ENCODE data around the gene MUC12.
"Not testable (repeated sequence)": the region's sequence is repeated elsewhere in the genome, so short reads cannot be mapped to it uniquely, and the experiment has no call there.

MUC12 gene

DNA sequence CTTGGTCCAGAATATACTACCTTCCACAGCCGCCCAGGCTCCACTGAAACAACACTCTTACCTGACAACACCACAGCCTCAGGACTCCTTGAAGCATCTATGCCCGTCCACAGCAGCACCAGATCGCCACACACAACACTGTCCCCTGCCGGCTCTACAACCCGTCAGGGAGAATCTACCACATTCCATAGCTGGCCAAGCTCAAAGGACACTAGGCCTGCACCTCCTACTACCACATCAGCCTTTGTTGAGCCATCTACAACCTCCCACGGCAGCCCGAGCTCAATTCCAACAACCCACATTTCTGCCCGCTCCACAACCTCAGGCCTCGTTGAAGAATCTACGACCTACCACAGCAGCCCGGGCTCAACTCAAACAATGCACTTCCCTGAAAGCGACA, 22.9 kb downstream of the MUC12 start:
- DNase-seq (ENCODE audit: low read depth in 2 of 2): not testable (repeated sequence)

DNA sequence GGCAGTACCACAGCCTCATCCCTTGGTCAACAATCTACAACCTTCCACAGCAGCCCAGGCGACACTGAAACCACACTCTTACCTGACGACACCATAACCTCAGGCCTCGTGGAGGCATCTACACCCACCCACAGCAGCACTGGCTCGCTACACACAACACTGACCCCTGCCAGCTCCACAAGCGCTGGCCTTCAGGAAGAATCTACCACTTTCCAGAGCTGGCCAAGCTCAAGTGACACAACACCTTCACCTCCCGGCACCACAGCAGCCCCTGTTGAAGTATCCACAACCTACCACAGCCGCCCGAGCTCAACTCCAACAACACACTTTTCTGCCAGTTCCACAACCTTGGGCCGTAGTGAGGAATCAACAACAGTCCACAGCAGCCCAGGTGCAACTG, 25.3 kb downstream of the MUC12 start:
- not testable (repeated sequence) for DNase-seq (ENCODE audit: low read depth in 2 of 2)

- DNase-seq (ENCODE audit: low read depth in 2 of 2): not testable (repeated sequence)
Measured at GRCh38 chr7:100998530-100998929, 29.2 kb downstream of the MUC12 start.

GRCh38 chr7:100999334-100999733, 30.0 kb downstream of the MUC12 start:
- not testable (repeated sequence) for DNase-seq (ENCODE audit: low read depth in 2 of 2)

DNA sequence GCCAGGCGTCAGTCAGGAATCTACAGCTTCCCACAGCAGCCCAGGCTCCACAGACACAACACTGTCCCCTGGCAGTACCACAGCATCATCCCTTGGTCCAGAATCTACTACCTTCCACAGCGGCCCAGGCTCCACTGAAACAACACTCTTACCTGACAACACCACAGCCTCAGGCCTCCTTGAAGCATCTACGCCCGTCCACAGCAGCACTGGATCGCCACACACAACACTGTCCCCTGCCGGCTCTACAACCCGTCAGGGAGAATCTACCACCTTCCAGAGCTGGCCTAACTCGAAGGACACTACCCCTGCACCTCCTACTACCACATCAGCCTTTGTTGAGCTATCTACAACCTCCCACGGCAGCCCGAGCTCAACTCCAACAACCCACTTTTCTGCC, 30.7 kb downstream of the MUC12 start:
- DNase-seq (ENCODE audit: low read depth in 2 of 2): not testable (repeated sequence)

DNA sequence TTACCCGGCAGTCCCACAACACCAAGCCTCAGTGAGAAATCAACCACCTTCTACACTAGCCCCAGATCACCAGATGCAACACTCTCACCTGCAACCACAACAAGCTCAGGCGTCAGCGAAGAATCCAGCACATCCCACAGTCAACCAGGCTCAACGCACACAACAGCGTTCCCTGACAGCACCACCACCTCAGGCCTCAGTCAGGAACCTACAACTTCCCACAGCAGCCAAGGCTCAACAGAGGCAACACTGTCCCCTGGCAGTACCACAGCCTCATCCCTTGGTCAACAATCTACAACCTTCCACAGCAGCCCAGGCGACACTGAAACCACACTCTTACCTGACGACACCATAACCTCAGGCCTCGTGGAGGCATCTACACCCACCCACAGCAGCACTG, 33.0 kb downstream of the MUC12 start:
- DNase-seq (ENCODE audit: low read depth in 2 of 2): not testable (repeated sequence)

DNA sequence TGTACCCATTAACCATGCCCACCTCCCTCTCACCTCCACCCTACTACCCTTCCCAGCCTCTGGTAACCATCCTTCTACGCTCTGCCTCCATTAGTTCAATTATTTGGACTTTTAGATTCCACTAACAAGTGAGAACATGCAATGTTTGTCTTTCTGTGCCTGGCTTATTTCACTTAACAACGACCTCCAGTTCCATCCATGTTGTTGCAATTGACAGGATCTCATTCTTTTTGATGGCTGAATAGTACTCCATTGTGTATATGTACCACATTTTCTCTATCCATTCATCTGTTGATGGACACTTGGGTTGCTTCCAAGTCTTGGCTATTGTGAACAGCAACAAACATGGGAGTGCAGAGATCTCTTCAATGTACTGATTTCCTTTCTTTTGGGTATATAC, 38.0 kb downstream of the MUC12 start:
- DNase-seq (ENCODE audit: low read depth in 2 of 2): not testable (repeated sequence)

DNA sequence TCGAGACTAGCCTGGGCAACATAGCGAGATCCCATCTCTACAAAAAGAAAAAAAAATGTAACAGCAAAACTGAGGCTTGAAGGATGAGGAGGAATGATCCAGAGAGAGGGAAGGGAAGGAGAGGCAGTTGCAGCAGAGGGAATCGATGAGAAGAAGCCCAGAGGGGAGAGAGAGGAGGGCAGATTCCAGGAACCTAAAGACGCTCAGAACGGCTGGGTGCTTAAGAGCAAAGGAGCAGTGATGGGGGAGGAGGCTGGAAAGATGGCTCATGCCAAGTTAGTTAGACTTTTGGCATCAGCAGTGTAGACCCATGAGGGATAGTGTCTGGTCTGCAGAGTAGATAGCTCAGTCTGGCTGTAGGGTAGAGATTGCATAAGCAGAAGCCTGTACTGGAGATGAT, 40.3 kb downstream of the MUC12 start:
- no peak for DNase-seq (ENCODE audit: low read depth in 2 of 2)

- DNase-seq (ENCODE audit: low read depth in 2 of 2): no peak
Measured at GRCh38 chr7:101012931-101013330, 43.6 kb downstream of the MUC12 start.

DNA sequence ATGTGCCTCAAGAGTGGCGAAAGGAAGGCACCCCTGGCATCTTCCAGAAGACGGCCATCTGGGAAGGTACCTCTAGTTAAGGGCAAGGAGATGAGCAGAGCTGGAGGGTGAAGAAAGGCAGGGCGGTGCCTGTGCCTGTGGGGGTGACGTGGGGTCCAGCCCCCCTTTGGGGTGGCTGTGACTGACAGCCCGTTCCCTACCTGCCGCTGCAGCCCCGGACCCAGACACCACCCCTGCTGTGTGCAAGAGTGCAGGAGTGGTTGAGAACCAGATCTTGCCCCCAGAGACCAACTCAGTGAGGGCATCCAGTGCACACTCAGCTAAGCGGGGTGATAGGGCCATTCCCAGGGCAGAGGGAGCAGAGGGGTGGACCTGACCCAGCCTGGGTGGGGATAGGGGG, 46.3 kb downstream of the MUC12 start:
- no peak for DNase-seq (ENCODE audit: low read depth in 2 of 2)

DNA sequence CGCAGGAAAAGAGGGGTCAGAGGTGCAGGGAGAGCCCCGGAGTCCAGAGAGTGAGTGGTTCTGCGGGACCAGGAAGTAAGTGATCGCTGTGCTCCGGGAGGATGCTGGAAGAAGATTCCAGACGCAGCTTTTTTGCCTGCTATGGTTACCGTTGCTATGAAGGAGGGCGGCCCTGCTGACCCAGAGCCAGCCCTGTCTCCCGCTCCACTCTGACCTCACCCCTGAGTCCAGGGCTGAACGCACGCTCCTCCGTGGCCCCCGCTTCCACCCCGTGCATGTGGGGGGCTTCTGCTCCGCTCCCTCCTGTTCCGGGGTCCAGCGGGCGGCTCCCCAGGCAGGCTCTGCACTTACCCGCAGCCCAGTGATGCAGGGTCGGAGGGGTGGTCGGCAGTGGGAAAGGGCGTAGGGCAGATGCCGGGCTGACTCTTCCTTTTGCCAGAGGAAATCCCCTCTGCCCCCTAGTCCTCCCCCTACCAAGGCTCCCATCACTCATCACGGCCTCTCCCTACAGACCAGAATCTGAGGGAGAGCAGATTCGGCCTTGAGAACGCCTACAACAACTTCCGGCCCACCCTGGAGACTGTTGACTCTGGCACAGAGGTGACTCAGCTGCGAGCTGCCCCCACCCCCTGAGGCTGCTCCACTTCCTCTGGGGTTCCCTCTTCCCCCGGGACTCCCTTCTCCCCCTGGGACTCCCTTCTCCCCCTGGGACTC, 47.9 kb downstream of the MUC12 start:
- peak; percentile 53 for DNase-seq (ENCODE audit: low read depth in 2 of 2)

GRCh38 chr7:101018271-101019167, 49.2 kb downstream of the MUC12 start:
- no peak for DNase-seq (ENCODE audit: low read depth in 2 of 2)

DNA sequence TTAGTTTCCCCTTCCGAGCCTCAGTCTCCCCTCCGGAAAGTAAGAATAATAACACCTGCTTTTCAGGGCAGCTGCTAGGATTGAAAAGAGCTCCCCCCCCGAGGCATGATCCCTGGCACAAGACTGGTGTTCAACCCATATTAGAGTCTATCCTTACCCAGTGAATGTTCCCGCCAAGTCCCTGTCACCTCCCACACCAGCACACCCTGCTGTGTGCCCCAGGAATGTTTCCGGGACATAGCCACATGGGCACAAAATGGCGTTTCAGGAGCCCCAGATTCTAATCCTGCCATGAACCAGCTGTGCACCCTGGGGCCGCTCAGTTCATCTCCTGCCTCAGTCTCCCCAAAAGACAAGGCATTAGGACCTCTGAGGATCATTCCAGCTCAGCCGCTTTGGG, 51.1 kb downstream of the MUC12 start:
- DNase-seq (ENCODE audit: low read depth in 2 of 2): no peak

DNA sequence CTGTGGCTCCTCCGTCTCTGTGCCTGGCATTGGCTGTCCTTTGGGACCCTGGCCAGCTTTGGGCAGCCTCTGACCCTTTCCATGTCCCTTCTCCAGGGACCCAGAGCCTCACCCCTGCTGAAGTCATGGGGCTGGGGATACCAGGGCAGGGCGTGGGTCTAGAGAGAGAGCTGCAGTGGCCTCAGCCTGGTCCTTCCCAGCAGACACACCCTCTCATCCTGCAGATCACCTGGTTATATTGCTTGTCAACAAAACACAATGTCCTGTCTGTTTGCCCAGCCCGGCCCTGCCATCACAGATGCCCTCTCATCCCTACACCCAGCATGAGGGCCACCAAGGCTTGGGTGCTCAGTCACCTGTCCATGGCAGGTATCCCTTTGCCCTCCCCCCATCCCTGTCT, 52.3 kb downstream of the MUC12 start:
- no peak for DNase-seq (ENCODE audit: low read depth in 2 of 2)

GRCh38 chr7:101023839-101024238, 54.5 kb downstream of the MUC12 start:
- no peak for DNase-seq (ENCODE audit: low read depth in 2 of 2)

DNA sequence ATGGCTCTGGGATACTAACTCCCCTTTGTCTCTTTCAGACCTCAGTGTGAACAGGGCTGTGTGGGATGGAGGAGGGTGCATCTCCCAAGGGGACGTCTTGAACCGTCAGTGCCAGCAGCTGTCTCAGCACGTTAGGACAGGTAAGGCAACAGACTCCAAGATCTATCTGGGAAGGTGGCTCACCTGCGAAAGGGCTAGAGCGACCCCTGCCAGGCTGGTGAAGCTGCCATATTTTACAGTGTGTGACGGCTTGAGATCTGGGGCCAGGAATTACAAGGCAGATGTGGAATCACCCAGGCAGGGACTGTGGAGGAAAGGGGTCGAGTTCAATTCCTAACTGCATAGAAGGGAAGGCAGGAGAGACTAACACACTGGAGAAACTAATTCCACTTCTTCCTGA, 61.7 kb downstream of the MUC12 start:
- DNase-seq (ENCODE audit: low read depth in 2 of 2): no peak

DNA sequence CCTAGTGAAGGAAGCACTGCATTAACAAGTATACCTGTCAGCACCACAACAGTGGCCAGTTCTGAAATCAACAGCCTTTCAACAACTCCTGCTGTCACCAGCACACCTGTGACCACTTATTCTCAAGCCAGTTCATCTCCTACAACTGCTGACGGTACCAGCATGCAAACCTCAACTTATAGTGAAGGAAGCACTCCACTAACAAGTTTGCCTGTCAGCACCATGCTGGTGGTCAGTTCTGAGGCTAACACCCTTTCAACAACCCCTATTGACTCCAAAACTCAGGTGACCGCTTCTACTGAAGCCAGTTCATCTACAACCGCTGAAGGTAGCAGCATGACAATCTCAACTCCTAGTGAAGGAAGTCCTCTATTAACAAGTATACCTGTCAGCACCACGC, 66.6 kb downstream of the MUC12 start:
- DNase-seq (ENCODE audit: low read depth in 2 of 2): no peak

GRCh38 chr7:101041283-101041682, 71.9 kb downstream of the MUC12 start:
- DNase-seq (ENCODE audit: low read depth in 2 of 2): not testable (repeated sequence)

- DNase-seq (ENCODE audit: low read depth in 2 of 2): peak; percentile 13 to 19
Measured at GRCh38 chr7:101058355-101058754, 89.0 kb downstream of the MUC12 start.

DNA sequence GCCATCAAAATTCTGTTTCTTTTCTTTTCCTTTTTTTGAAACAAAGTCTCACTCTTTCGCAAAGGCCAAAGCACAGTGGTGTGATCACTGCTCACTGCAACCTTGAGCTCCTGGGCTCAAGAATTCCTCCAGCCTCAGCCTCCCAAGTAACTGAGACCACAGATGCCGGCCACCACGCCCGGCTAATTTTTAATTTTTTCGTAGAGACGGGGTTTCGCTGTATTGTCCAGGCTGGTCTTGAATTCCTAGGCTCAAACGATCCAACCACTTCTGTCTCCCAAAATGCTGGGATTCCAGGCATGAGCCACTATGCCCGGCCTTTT, 90.2 kb downstream of the MUC12 start:
- DNase-seq (ENCODE audit: low read depth in 2 of 2): no peak

DNA sequence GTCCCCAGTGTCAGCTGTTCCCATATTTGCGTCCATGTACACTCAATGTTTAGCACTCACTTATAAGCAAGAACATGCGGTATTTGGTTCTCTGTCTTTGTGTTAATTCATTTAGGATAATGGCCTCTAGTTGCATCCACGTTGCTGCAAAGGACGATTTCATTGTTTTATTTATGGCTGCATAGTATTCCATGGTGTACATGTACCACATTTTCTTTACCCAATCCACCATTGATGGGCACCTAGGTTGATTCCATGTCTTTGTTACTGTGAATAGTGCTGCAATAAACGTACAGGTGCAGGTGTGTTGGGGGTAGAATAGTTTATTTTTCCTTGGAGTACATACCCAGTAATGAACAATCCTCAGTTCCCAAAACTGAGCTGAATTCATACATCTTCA, 91.6 kb downstream of the MUC12 start:
- DNase-seq (ENCODE audit: low read depth in 2 of 2): no peak

GRCh38 chr7:101064176-101064550, 94.8 kb downstream of the MUC12 start:
- not testable (repeated sequence) for DNase-seq (ENCODE audit: low read depth in 2 of 2)

DNA sequence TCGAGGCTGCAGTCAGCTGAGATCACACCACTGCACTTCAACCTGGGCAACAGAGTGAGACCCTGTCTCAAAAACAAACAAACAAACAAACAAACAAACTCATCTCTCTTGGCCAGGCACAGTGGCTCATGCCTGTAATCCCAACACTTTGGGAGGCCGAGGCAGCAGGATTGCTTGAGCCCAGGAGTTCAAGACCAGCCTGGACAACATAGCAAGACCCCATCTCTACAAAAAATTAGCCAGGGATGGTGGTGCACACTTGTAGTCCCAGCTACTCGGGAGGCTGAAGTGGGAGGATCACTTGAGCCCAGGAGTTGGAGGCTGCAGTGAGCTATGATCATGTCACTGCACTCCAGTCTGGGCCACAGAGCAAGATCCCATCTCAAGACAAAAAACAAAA, 95.8 kb downstream of the MUC12 start:
- not testable (repeated sequence) for DNase-seq (ENCODE audit: low read depth in 2 of 2)
